ENCODE data around the gene KIF26B.

- TF ChIP-seq YY1 (IDR thresholded peaks at IDR 0.05; ENCODE audit: insufficient read depth, insufficient read length), result no peak
- no peak for TF ChIP-seq ZNF274 (IDR thresholded peaks at IDR 0.05; ENCODE audit: low read depth, low read length)
- TF ChIP-seq SUZ12 (IDR thresholded peaks at IDR 0.05; ENCODE audit: extremely low read depth, insufficient read depth, insufficient read length), result no peak
Measured at GRCh38 chr1:245649666-245650065, 494.9 kb downstream of the KIF26B start.

All from NT2/D1 (cell line).